Cerebellar cortex (tissue), 1 donor: ENCODE results near the gene RASA3.

Experiments
- DNase-seq: peaks from one replicate; pipeline ENCODE4 v3.0.0-alpha.2; 2015; ENCODE audit warnings: low spot score

Gene RASA3

DNA sequence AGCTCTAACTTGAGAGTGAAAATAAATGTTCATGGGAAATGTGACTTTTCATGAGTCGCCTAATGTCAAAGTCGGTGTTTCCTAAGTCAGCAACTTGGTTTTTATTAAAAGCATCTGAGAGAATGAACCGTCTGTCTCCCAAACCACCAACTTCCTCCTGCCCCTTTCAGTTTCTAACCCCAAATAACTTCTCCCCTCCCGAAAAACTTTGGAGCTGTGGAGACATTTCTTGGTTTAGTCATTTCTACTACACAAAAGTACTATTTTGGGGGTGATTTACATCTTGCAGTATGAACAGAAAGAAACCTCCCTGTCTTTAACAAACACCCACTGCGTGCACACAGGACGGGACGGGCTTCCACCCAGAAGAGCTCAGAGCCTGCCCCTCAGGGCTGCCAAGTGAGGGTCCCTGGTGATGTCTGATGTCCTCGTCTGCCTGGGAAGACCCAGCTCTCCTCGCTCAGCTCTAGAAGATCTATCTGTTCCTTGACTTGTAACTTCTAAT lies 65.0 kb downstream of the RASA3 start:
- DNase-seq, result no peak

GRCh38 chr13:114066956-114067355 lies 65.5 kb downstream of the RASA3 start:
- DNase-seq, result no peak

- DNase-seq, result no peak
These were observed 66.3 kb downstream of the RASA3 start for GRCh38 chr13:114065926-114066774.

GRCh38 chr13:114065141-114065925 lies 67.1 kb downstream of the RASA3 start:
- peak; percentile 66 for DNase-seq

DNA sequence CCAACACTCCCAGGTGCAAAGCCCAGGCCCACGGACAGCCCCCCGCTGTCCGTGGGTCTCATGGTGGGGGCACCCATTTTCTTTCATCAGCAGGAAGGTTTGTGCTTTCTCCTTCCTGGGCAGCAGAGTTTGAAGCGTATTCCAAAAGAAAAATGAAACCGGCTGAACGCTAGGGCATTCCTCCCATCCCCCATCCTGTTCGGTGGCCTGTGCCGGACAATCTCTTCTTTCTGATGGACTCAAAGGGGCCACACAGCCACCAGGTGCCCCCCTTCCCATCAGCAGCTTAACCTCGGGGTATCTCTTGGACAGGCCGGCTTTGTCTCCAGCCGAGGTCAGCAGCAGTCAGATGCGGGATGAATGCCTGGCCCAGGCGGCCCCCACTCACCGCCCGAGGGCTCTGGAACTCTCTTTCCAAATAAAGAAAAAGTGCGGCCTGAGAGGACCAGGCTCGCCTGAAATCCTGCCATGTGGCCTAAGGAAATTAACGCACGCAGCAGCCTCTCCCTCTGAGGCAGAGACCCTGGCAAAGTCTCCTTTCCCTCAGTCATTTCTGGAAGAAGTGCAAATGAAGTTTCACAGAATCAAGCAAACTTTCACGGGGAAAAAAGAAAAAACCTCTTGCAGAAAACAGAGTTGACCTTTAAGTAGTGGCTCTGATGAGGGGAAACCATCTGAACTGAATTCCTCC lies 67.8 kb downstream of the RASA3 start:
- no peak for DNase-seq

GRCh38 chr13:114063545-114064449 lies 68.6 kb downstream of the RASA3 start:
- DNase-seq, result no peak

GRCh38 chr13:114062754-114063153 lies 69.7 kb downstream of the RASA3 start:
- no peak for DNase-seq

DNA sequence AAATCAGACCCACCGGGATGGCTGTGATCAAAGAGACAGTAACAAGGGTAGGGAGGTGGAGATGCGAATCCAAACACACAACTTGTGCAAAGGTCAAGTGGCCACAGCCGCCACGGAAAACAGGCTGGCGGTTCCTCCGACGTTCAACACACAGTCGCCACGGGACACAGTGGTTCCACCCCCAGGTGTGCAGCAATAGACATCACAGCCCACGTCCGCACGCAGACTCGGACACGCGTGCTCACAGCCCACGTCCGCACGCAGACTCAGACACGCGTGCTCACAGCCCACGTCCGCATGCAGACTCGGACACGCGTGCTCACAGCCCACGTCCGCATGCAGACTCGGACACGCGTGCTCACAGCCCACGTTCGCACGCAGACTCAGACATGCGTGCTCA lies 70.1 kb downstream of the RASA3 start:
- DNase-seq, result no peak

DNA sequence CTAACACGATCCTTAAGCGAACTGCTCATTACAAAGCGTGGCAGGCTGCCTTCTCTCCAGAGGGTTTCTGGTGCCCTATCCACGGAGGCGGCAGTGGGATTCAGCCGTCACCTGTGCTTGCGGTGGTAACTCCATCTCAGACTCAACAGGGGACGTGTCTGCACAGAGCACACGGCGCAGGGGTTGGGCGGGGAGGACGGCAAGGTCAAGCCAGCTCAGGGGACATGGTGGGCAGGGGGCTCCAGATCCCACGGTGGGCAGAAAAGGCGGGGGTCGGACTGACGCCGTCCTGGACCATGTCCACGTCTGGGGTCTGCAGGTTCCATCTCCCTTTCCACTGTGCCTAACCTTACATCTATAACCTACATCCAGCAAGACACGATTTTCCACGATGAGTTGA lies 70.7 kb downstream of the RASA3 start:
- DNase-seq, result no peak

DNA sequence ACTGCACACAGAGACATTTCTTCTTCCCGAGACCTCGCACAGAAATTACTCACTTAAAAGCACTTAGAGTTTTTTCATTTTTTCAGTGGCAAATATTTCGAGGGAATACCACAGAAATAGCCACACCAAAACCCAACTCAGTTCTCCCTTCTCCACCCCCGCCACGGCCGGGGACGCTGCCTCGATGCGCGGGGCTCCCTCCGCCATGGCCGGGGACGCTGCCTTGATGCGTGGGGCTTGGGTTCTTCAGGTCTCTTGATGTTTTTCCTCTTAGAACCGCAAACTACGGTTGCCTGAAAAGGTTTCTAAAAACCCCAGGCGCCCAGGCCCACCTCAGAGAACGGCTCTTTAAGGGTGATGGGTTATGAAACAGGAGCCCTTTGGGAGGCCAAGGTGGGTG lies 71.4 kb downstream of the RASA3 start:
- no peak for DNase-seq

DNA sequence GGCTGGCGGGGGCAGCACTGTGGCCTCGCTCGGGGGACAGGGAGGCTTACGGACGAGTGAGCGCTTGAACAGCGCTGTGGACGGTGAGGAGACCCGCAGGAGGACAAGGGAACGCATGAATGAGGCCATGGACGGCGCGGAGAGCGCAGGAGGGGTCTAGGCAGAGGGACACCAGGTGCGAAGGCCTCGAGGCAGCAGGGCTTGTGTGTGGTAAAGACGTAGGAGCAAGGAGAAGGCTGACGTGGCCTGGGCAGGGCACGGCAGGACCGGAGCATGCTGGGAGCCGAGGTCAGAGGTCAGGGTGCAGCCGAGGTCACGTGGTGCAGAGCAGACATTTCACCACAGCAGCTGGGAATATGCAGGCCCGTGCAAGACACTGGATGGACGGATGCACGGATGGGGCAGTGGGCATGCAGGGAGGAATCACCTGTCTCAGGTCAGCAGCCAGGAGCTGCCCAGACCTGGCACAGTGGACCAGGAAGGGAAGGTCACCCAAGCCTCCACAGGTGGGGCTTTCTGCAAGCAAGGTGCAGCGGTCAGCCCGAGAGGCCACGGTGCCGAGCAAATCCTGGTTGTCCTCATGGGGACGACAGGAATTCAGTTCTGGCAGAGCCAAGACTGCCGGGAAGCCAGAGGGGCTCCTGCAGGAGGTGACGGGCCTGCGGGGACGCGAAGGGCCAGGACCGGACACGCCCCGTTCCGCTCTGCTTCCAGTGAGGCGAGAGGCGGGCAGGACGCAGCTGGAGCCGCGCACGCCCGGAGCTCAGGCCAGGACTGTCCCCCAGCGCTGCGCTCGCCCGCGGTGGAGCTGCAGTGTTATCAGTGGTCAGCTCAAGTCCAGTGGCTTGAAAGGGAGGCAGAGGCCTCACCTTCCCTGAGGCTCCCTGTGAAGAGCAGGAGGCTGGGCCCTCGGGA lies 72.2 kb downstream of the RASA3 start:
- no peak for DNase-seq

DNA sequence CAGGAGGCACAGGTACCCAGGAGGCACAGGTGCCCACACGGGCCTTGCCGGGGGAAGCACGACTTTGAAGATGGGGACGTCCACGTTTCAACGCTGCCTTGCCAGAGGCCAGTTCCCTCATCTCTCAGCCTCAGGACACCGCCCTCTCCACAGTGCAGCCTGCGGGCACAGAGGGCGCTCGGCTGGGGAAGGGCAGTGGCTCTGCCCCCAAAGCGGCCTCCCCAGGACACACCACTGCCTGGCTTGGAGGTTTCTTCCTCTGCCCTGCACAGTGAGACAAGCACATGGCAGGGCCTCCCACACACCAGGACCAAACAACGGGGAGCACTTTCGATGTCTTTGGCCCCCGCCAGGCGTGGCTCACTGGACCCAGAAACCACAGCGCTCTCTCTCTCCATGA lies 73.0 kb downstream of the RASA3 start:
- DNase-seq, result no peak

DNA sequence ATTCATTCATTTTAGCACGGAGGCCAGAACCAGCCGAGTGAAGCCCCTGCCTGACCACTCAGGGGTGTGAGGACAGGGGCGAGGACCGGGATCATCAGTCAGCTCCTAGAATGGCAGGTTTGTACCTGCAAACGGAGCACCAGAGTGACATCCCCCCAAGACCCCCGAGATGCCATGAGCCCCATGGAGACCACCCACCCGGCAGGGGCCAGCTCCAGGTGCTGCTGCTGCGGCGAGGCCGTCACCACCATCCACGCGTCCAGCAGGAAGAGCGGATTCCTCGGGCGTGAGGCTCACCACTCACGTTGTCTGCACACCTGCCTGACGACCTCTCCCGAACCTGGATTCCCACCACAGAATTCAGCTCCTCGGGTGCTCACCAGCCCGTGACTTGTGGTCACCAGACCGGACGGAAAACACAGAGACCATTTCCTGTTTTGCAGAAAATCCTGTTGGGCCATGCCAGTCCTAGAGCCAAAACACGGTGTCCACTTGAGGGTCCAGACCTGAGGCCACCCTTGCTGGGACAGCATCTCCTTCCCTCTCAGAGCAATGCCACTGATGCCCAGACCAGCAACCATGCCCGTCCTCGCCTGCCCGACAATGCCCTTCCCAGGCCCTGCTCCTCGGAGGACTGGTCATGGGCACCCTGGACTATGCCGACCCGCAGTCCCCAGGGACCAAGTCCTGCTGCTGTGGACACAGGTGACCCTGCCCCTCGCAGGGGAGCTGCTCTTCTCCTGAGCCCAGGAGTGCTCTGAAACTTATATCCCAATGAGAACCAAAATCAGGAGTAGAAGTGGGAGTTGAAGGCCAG lies 74.2 kb downstream of the RASA3 start:
- DNase-seq, result no peak

- DNase-seq, result no peak
These were observed 75.0 kb downstream of the RASA3 start for GRCh38 chr13:114057166-114058050.

DNA sequence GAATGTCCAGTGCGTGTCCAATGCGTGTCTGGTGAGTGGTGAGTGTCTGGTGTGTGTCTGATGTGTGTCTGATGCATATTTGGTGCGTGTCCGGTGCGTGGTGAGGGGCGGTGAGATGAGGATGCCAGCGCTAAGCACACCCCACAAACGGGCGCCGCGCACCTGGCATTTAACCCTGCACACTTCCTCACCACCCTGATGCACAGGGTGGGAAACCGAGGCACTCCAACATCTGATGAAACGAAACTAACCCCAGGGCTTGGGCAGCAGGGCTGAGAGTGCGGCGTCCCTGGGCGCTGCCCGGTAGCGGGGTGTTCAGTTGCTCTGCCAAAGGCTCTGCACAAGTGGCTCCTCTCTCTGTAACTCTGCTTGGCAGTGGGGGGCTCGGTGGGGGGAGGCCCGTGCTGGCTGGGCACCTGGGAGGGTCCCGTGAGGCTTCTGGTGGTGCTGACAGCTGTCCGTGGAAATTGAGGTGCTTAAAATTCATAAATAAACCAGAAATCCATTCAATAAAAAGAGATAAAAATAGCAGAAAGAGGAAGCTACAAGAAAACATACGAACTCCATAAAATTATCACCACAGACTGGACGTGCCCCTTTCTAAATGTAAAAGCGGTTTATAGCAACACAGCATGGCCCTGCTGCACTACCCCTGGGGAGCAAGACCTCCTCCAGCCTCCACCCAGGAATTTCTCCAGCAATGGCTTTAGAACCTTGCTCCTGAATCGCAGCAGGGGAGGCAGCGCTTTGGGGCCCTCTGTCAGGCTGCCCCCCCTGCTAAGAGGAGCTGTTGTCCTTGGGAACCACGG lies 76.0 kb downstream of the RASA3 start:
- no peak for DNase-seq

- DNase-seq, result no peak
These were observed 76.7 kb downstream of the RASA3 start for GRCh38 chr13:114055766-114056165.

DNA sequence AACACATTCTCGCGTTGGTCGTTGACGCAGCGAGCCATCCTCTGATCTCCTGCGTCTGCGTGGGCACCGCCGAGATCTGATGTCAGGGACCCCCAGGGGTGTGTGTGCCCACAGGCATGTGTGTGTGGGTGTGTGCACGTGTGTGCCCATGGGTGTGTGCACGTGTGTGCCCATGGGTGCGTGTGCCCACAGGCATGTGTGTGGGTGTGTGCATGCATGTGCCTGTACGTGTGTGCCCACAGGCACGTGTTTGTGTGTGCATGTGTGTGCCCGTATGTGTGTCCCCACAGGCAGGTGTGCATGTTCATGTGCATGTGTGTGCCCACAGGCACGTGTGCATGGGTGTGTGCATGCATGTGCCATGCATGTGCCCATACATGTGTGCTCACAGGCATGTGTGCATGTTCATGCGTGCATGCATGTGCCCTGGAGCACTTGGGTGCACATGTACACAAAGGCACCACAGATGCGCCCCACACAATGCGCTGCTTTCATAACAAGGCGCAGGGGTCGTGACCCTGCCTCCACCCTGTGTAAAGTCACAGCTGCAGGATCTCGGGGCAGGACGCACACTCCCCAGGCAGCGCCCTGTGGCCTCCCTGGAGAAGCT lies 77.5 kb downstream of the RASA3 start:
- DNase-seq, result no peak
